ENCODE data around the gene FRYL.
"Not testable (repeated sequence)": the region's sequence is repeated elsewhere in the genome, so short reads cannot be mapped to it uniquely, and the experiment has no call there.

Gene FRYL

GRCh38 chr4:48748949-48749596 is 31.0 kb downstream of the FRYL start:
- Histone ChIP-seq H3K4me1 (ENCODE audit: insufficient read depth, poor library complexity, severe bottlenecking) (peaks cover 24% of the 10 kb centered on the region), H3K27ac (ENCODE audit: poor library complexity, severe bottlenecking) (peak overlapping the region; percentile 81), H3K36me3 (ENCODE audit: low read depth) (peaks cover 7% of the 10 kb centered on the region; the same call in 1 of the 2 replicates), H3K27me3 (ENCODE audit: insufficient read depth, poor library complexity, severe bottlenecking) (no peaks in the 10 kb centered on the region), H3K9me3 (ENCODE audit: severe bottlenecking) (no peaks in the 10 kb centered on the region), H3K4me3 (ENCODE audit: severe bottlenecking) (no peak overlapping the region)
- ATAC-seq (ENCODE audit: low read depth) (no peak), DNase-seq (ENCODE audit: low spot score) (no peak)
- no peak for TF ChIP-seq CTCF (IDR thresholded peaks at IDR 0.05; ENCODE audit: poor library complexity, severe bottlenecking)

- Histone ChIP-seq H3K27ac (ENCODE audit: poor library complexity, severe bottlenecking) (peak overlapping the region; percentile 81), H3K27me3 (ENCODE audit: insufficient read depth, poor library complexity, severe bottlenecking) (no peaks in the 10 kb centered on the region), H3K36me3 (ENCODE audit: low read depth) (peaks cover 3% of the 10 kb centered on the region; the same call in 1 of the 2 replicates), H3K4me1 (ENCODE audit: insufficient read depth, poor library complexity, severe bottlenecking) (peaks cover 28% of the 10 kb centered on the region), H3K4me3 (ENCODE audit: severe bottlenecking) (no peak overlapping the region), H3K9me3 (ENCODE audit: severe bottlenecking) (no peaks in the 10 kb centered on the region)
- DNase-seq (ENCODE audit: low spot score) = no peak
- no peak for TF ChIP-seq CTCF (IDR thresholded peaks at IDR 0.05; ENCODE audit: poor library complexity, severe bottlenecking)
- ATAC-seq (ENCODE audit: low read depth) = peak; percentile 81
Observed at GRCh38 chr4:48746608-48747362, 33.3 kb downstream of the FRYL start.

GRCh38 chr4:48745223-48745622 is 34.9 kb downstream of the FRYL start:
- H3K4me1 ChIP-seq (ENCODE audit: insufficient read depth, poor library complexity, severe bottlenecking) = peaks cover 28% of the 10 kb centered on the region
- H3K27me3 ChIP-seq (ENCODE audit: insufficient read depth, poor library complexity, severe bottlenecking); H3K27ac ChIP-seq (ENCODE audit: poor library complexity, severe bottlenecking); DNase-seq (ENCODE audit: low spot score); H3K36me3 ChIP-seq (ENCODE audit: low read depth); ATAC-seq (ENCODE audit: low read depth); H3K9me3 ChIP-seq (ENCODE audit: severe bottlenecking); H3K4me3 ChIP-seq (ENCODE audit: severe bottlenecking): not testable (repeated sequence)

- Histone ChIP-seq H3K4me1 (ENCODE audit: insufficient read depth, poor library complexity, severe bottlenecking) (peaks cover 20% of the 10 kb centered on the region), H3K27me3 (ENCODE audit: insufficient read depth, poor library complexity, severe bottlenecking) (no peaks in the 10 kb centered on the region), H3K27ac (ENCODE audit: poor library complexity, severe bottlenecking) (peak overlapping the region; percentile 28), H3K9me3 (ENCODE audit: severe bottlenecking) (no peaks in the 10 kb centered on the region), H3K36me3 (ENCODE audit: low read depth) (no peaks in the 10 kb centered on the region; the same call in 1 of the 2 replicates), H3K4me3 (ENCODE audit: severe bottlenecking) (no peak overlapping the region)
- DNase-seq (ENCODE audit: low spot score) (no peak), ATAC-seq (ENCODE audit: low read depth) (peak; percentile 76)
- no peak for TF ChIP-seq CTCF (IDR thresholded peaks at IDR 0.05; ENCODE audit: poor library complexity, severe bottlenecking)
Observed at GRCh38 chr4:48742412-48742811, 37.7 kb downstream of the FRYL start.

- Histone ChIP-seq H3K27me3 (ENCODE audit: insufficient read depth, poor library complexity, severe bottlenecking) (no peaks in the 10 kb centered on the region), H3K27ac (ENCODE audit: poor library complexity, severe bottlenecking) (no peak overlapping the region), H3K4me3 (ENCODE audit: severe bottlenecking) (no peak overlapping the region), H3K36me3 (ENCODE audit: low read depth) (no peaks in the 10 kb centered on the region; the same call in 1 of the 2 replicates), H3K4me1 (ENCODE audit: insufficient read depth, poor library complexity, severe bottlenecking) (peaks cover 10% of the 10 kb centered on the region), H3K9me3 (ENCODE audit: severe bottlenecking) (no peaks in the 10 kb centered on the region)
- no peak for ATAC-seq (ENCODE audit: low read depth)
- DNase-seq (ENCODE audit: low spot score) = no peak
- no peak for TF ChIP-seq CTCF (IDR thresholded peaks at IDR 0.05; ENCODE audit: poor library complexity, severe bottlenecking)
Observed at GRCh38 chr4:48739560-48740019, 40.5 kb downstream of the FRYL start.

Data from RWPE2 (cell line).